IMR-90 (cell line): ENCODE data around the gene ISOC1.

Source experiments
- FOS ChIP-seq: fragments of 150-350 bp; IDR thresholded peaks from 2 replicates; pipeline ENCODE4 v1.6.1; 2016; ENCODE audit warnings: low read depth, low read length
- POLR2A ChIP-seq: IDR thresholded peaks from 2 replicates; pipeline ENCODE4 v1.6.1; 2012; ENCODE audit warnings: mild to moderate bottlenecking, low read depth, low read length
- TF ChIP-seq, protein P1 (sequence below): conservative IDR thresholded peaks from 2 replicates; pipeline ENCODE4 v1.5.1; 2012; ENCODE audit warnings: mild to moderate bottlenecking, low read depth, low read length, improper control_type of control experiment

DNA sequence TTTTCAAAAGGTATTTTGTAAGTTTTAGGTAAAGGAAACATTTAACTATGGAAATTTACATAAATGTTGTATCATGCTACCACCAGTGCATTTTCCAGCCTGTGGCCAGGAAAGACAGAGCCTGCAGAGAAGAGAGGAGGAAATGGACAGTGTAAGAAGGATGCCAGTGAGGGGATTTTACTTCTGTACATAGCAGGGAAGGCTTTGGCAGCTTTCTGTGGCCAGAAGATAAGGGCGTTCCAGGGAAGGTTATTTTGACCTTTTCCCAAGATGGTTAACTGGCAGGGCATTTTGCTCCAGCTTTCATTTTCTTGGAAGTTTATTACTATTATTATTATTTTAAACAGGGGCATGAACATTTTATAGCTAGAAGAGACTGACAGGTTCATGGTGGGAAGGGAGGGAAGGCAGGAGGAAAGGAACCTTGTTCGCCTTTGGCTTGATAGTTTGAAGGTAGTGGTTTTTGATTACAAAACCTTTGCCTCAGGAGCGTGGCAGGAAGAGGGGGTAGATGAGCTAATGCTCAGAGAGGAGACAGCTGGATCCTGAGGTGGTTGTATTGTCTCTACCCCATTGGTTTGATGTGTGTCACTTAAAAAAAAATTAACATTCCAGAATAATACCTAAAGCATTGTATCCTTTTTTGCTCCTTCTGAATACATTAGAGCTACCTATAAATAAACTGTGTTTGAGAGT, 4.1 kb downstream of the ISOC1 start:
- no peak for TF ChIP-seq POLR2A
- TF ChIP-seq FOS = no peak
- TF ChIP-seq, protein P1, sequence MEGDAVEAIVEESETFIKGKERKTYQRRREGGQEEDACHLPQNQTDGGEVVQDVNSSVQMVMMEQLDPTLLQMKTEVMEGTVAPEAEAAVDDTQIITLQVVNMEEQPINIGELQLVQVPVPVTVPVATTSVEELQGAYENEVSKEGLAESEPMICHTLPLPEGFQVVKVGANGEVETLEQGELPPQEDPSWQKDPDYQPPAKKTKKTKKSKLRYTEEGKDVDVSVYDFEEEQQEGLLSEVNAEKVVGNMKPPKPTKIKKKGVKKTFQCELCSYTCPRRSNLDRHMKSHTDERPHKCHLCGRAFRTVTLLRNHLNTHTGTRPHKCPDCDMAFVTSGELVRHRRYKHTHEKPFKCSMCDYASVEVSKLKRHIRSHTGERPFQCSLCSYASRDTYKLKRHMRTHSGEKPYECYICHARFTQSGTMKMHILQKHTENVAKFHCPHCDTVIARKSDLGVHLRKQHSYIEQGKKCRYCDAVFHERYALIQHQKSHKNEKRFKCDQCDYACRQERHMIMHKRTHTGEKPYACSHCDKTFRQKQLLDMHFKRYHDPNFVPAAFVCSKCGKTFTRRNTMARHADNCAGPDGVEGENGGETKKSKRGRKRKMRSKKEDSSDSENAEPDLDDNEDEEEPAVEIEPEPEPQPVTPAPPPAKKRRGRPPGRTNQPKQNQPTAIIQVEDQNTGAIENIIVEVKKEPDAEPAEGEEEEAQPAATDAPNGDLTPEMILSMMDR = no peak
